GM12801 (cell line): ENCODE results near the gene SMARCD3.

ENCODE experiments used
- TF ChIP-seq, protein P1 (sequence below): IDR thresholded peaks from one replicate; pipeline ENCODE4 v1.5.1; 2011; ENCODE audit warnings: control low read depth; ENCODE audit not compliant: insufficient read length; ENCODE audit errors: extremely low read depth

The SMARCD3 gene

GRCh38 chr7:151239837-151240459, 8.5 kb downstream of the SMARCD3 start:
- TF ChIP-seq, protein P1, sequence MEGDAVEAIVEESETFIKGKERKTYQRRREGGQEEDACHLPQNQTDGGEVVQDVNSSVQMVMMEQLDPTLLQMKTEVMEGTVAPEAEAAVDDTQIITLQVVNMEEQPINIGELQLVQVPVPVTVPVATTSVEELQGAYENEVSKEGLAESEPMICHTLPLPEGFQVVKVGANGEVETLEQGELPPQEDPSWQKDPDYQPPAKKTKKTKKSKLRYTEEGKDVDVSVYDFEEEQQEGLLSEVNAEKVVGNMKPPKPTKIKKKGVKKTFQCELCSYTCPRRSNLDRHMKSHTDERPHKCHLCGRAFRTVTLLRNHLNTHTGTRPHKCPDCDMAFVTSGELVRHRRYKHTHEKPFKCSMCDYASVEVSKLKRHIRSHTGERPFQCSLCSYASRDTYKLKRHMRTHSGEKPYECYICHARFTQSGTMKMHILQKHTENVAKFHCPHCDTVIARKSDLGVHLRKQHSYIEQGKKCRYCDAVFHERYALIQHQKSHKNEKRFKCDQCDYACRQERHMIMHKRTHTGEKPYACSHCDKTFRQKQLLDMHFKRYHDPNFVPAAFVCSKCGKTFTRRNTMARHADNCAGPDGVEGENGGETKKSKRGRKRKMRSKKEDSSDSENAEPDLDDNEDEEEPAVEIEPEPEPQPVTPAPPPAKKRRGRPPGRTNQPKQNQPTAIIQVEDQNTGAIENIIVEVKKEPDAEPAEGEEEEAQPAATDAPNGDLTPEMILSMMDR: no peak

- TF ChIP-seq, protein P1: no peak
These were observed 9.3 kb downstream of the SMARCD3 start for GRCh38 chr7:151238924-151239836.

DNA sequence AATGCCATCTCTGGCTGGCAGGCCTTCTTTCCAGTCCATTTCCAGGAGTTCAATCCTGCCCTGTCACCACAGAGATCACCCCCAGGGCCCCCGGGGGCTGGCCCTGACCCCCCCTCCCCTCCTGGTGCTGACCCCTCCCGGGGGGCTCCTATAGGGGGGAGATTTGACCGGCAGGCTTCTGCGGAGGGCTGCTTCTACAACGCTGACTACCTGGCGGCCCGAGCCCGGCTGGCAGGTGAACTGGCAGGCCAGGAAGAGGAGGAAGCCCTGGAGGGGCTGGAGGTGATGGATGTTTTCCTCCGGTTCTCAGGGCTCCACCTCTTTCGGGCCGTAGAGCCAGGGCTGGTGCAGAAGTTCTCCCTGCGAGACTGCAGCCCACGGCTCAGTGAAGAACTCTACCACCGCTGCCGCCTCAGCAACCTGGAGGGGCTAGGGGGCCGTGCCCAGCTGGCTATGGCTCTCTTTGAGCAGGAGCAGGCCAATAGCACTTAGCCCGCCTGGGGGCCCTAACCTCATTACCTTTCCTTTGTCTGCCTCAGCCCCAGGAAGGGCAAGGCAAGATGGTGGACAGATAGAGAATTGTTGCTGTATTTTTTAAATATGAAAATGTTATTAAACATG, 10.2 kb downstream of the SMARCD3 start:
- TF ChIP-seq, protein P1: no peak

DNA sequence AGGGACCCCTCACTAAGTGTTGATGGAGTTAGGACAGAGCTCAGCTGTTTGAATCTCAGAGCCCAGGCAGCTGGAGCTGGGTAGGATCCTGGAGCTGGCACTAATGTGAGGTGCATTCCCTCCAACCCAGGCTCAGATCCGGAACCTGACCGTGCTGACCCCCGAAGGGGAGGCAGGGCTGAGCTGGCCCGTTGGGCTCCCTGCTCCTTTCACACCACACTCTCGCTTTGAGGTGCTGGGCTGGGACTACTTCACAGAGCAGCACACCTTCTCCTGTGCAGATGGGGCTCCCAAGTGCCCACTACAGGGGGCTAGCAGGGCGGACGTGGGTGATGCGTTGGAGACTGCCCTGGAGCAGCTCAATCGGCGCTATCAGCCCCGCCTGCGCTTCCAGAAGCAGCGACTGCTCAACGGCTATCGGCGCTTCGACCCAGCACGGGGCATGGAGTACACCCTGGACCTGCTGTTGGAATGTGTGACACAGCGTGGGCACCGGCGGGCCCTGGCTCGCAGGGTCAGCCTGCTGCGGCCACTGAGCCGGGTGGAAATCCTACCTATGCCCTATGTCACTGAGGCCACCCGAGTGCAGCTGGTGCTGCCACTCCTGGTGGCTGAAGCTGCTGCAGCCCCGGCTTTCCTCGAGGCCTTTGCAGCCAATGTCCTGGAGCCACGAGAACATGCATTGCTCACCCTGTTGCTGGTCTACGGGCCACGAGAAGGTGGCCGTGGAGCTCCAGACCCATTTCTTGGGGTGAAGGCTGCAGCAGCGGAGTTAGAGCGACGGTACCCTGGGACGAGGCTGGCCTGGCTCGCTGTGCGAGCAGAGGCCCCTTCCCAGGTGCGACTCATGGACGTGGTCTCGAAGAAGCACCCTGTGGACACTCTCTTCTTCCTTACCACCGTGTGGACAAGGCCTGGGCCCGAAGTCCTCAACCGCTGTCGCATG, 11.0 kb downstream of the SMARCD3 start:
- TF ChIP-seq, protein P1: no peak

GRCh38 chr7:151236406-151236805, 12.1 kb downstream of the SMARCD3 start:
- TF ChIP-seq, protein P1: no peak

DNA sequence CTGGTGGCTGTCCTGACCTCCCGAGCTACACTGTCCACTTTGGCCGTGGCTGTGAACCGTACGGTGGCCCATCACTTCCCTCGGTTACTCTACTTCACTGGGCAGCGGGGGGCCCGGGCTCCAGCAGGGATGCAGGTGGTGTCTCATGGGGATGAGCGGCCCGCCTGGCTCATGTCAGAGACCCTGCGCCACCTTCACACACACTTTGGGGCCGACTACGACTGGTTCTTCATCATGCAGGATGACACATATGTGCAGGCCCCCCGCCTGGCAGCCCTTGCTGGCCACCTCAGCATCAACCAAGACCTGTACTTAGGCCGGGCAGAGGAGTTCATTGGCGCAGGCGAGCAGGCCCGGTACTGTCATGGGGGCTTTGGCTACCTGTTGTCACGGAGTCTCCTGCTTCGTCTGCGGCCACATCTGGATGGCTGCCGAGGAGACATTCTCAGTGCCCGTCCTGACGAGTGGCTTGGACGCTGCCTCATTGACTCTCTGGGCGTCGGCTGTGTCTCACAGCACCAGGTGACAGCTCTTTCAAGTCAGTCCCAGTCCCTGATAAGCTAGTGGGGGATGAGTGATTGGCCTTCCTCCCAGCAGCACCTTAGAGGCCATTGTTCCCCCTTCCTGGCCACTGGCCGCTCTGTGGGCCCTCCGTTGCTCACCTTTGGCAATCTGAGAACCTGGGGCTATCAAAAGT, 13.3 kb downstream of the SMARCD3 start:
- TF ChIP-seq, protein P1: no peak
